ENCODE measurements around the gene TAB3. TPM values are rescaled to one million over a fixed set of nuclear protein-coding genes. Genes with fewer than 3 reads are reported as not detected.

The TAB3 gene
- polyA plus RNA-seq, 1 experiment = 8.6 TPM

- no peak for DNase-seq (ENCODE audit: low read depth)
- POLR2A ChIA-PET = no interaction called here
- Histone ChIP-seq H3K27me3 (ENCODE audit: control insufficient read depth, insufficient read depth, low read length) (no peaks in the 10 kb centered on the region), H3K36me3 (ENCODE audit: control insufficient read depth, insufficient read depth, low read length) (no peaks in the 10 kb centered on the region), H3K4me3 (ENCODE audit: low read depth, low read length) (no peak overlapping the region)
- TF ChIP-seq, protein P1, sequence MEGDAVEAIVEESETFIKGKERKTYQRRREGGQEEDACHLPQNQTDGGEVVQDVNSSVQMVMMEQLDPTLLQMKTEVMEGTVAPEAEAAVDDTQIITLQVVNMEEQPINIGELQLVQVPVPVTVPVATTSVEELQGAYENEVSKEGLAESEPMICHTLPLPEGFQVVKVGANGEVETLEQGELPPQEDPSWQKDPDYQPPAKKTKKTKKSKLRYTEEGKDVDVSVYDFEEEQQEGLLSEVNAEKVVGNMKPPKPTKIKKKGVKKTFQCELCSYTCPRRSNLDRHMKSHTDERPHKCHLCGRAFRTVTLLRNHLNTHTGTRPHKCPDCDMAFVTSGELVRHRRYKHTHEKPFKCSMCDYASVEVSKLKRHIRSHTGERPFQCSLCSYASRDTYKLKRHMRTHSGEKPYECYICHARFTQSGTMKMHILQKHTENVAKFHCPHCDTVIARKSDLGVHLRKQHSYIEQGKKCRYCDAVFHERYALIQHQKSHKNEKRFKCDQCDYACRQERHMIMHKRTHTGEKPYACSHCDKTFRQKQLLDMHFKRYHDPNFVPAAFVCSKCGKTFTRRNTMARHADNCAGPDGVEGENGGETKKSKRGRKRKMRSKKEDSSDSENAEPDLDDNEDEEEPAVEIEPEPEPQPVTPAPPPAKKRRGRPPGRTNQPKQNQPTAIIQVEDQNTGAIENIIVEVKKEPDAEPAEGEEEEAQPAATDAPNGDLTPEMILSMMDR (IDR thresholded peaks at IDR 0.05; ENCODE audit: insufficient read depth, low read depth, low read length) = no peak
- CTCF ChIA-PET = no interaction called here
These were observed 41.1 kb upstream of the TAB3 start for GRCh38 chrX:30930143-30930542.

- no peak for DNase-seq (ENCODE audit: low read depth)
- H3K4me3 ChIP-seq (ENCODE audit: low read depth, low read length) = no peak overlapping the region
- CTCF ChIA-PET = no interaction called here
- TF ChIP-seq, protein P1 (IDR thresholded peaks at IDR 0.05; ENCODE audit: insufficient read depth, low read depth, low read length) = no peak
- H3K27me3 ChIP-seq (ENCODE audit: control insufficient read depth, insufficient read depth, low read length) = no peaks in the 10 kb centered on the region
- POLR2A ChIA-PET = no interaction called here
- H3K36me3 ChIP-seq (ENCODE audit: control insufficient read depth, insufficient read depth, low read length) = no peaks in the 10 kb centered on the region
These were observed 31.2 kb upstream of the TAB3 start for GRCh38 chrX:30920271-30920670.

DNA sequence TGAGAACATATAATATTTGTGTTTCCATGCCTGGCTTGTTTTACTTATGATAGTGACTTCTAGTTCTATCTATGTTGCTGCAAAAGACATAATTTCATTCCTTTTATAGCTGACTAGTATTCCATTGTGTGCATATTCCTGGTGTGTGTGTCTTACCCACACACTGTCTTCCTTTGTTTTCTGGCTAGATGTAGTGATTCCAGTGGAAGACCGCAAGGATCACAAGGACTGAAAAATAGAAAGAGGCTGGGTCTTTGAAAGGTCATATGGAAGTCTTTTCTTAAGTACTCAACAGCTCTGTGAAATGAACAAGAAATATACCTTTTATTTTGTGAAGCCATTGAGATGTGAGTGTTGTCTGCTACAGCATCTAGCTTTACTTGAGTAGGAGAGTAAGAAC is 29.4 kb upstream of the TAB3 start:
- ChIA-PET CTCF (no interaction called here), POLR2A (no interaction called here)
- TF ChIP-seq, protein P1 (IDR thresholded peaks at IDR 0.05; ENCODE audit: insufficient read depth, low read depth, low read length) = no peak
- H3K27me3 ChIP-seq (ENCODE audit: control insufficient read depth, insufficient read depth, low read length) = no peaks in the 10 kb centered on the region
- no peak overlapping the region for H3K4me3 ChIP-seq (ENCODE audit: low read depth, low read length)
- no peaks in the 10 kb centered on the region for H3K36me3 ChIP-seq (ENCODE audit: control insufficient read depth, insufficient read depth, low read length)
- DNase-seq (ENCODE audit: low read depth) = no peak

DNA sequence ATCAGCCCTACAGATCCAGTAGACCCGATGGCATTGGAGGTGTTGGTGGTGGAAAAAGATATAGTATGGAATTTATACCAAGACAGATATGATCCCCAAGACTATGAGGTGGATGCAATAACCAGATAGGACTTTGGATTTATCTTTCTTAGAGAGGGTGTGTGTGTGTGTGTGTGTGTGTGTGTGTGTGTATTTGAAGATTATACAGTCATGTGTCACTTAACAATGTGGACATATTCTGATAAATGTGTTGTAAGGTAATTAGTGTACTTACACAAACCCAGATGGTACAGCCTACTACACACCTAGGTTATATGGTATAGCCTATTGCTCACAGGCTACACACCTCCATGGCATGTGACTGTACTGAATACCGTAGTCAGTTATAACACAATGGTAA is 24.4 kb upstream of the TAB3 start:
- Histone ChIP-seq H3K36me3 (ENCODE audit: control insufficient read depth, insufficient read depth, low read length) (no peaks in the 10 kb centered on the region), H3K4me3 (ENCODE audit: low read depth, low read length) (no peak overlapping the region), H3K27me3 (ENCODE audit: control insufficient read depth, insufficient read depth, low read length) (no peaks in the 10 kb centered on the region)
- ChIA-PET CTCF (no interaction called here), POLR2A (no interaction called here)
- TF ChIP-seq, protein P1 (IDR thresholded peaks at IDR 0.05; ENCODE audit: insufficient read depth, low read depth, low read length) = no peak
- DNase-seq (ENCODE audit: low read depth) = no peak

DNA sequence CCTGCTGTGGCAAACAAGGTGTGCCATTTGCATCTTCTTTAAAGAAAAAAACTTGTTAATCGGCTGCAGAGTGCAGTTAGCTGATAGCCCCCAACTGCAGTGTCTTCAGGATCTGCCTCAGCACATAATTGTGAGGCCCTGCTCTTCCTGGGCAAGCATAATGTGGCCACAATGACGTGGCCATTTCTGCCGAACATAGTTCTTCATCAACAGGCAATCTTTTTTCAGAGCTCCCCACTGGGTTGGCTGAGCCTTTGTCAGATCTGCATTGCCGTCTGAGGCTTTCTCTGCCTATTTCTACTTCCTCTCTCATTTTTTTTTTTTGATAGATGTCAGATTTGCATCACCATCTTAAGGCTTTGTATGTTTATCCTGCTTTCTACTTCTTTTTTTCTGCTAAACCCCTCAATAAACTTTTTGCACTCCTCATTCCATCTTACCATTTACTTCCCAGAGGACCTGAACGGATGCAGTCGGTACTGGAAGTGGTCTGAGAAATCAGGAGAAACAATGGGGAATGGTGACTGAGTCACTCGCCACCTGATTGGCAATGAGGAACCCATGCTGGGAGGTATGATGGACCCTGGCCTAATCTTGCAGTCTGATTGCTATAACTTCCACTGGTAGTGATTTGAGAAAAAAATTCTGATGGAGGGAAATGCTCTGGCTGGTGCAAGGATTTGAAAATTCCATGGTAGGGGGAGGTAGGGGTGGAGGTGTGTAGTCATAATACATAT is 21.2 kb upstream of the TAB3 start:
- ChIA-PET CTCF (no interaction called here), POLR2A (no interaction called here)
- TF ChIP-seq, protein P1 (IDR thresholded peaks at IDR 0.05; ENCODE audit: insufficient read depth, low read depth, low read length) = no peak
- no peaks in the 10 kb centered on the region for H3K36me3 ChIP-seq (ENCODE audit: control insufficient read depth, insufficient read depth, low read length)
- no peak for DNase-seq (ENCODE audit: low read depth)
- H3K4me3 ChIP-seq (ENCODE audit: low read depth, low read length) = no peak overlapping the region
- no peaks in the 10 kb centered on the region for H3K27me3 ChIP-seq (ENCODE audit: control insufficient read depth, insufficient read depth, low read length)
